Measurements from ENCODE around the gene AGAP1. TPM values are rescaled to one million over a fixed set of nuclear protein-coding genes. Genes with fewer than 3 reads are reported as not detected.
"Not testable (repeated sequence)": the region's sequence is repeated elsewhere in the genome, so short reads cannot be mapped to it uniquely, and the experiment has no call there.

AGAP1 gene
- total RNA-seq, 2 experiments from 2014 or later = 0.89 to 0.97 TPM

GRCh38 chr2:235940330-235940729 lies 446.5 kb downstream of the AGAP1 start:
- peaks cover 3% of the 10 kb centered on the region for H3K27me3 Mint-ChIP-seq
- H3K27ac Mint-ChIP-seq = no peak overlapping the region
- ChIA-PET CTCF (interaction anchor here (0.6 kb wide), 1 partner anchor 12 kb away, joined by 3 read pairs; no protein-coding TSS in a partner anchor), POLR2A (no interaction called here)
- H3K4me1 Mint-ChIP-seq = no peaks in the 10 kb centered on the region
- no peaks in the 10 kb centered on the region for H3K36me3 Mint-ChIP-seq (ENCODE audit: low read depth)
- no peak for DNase-seq
- peaks cover 11% of the 10 kb centered on the region for H3K9me3 Mint-ChIP-seq
- H3K4me3 Mint-ChIP-seq = no peak overlapping the region

- peaks cover 3% of the 10 kb centered on the region for H3K4me1 Mint-ChIP-seq
- CTCF ChIA-PET = no interaction called here
- H3K27ac Mint-ChIP-seq = no peak overlapping the region
- H3K36me3 Mint-ChIP-seq (ENCODE audit: low read depth) = no peaks in the 10 kb centered on the region
- peaks cover 16% of the 10 kb centered on the region for H3K27me3 Mint-ChIP-seq
- no peak for DNase-seq
- POLR2A ChIA-PET = no interaction called here
- H3K4me3 Mint-ChIP-seq = no peak overlapping the region
- no peaks in the 10 kb centered on the region for H3K9me3 Mint-ChIP-seq
These were observed 450.7 kb downstream of the AGAP1 start for GRCh38 chr2:235944591-235944990.

GRCh38 chr2:235945608-235946140 lies 451.8 kb downstream of the AGAP1 start:
- peaks cover 23% of the 10 kb centered on the region for H3K27me3 Mint-ChIP-seq
- H3K27ac Mint-ChIP-seq = no peak overlapping the region
- H3K36me3 Mint-ChIP-seq (ENCODE audit: low read depth) = no peaks in the 10 kb centered on the region
- POLR2A ChIA-PET = interaction anchor here (0.7 kb wide), 1 partner anchor 149 kb away, joined by 5 read pairs; no protein-coding TSS in a partner anchor
- H3K9me3 Mint-ChIP-seq = no peaks in the 10 kb centered on the region
- peaks cover 3% of the 10 kb centered on the region for H3K4me1 Mint-ChIP-seq
- no peak for DNase-seq
- H3K4me3 Mint-ChIP-seq = no peak overlapping the region
- CTCF ChIA-PET = interaction anchor here (0.6 kb wide), 1 partner anchor 14 kb away, joined by 4 read pairs; no protein-coding TSS in a partner anchor

- Mint-ChIP-seq H3K27ac (no peak overlapping the region), H3K9me3 (no peaks in the 10 kb centered on the region), H3K4me1 (peaks cover 9% of the 10 kb centered on the region), H3K36me3 (ENCODE audit: low read depth) (no peaks in the 10 kb centered on the region), H3K4me3 (no peak overlapping the region), H3K27me3 (peaks cover 27% of the 10 kb centered on the region)
- POLR2A ChIA-PET = no interaction called here
- CTCF ChIA-PET = no interaction called here
- DNase-seq = no peak
These were observed 452.7 kb downstream of the AGAP1 start for GRCh38 chr2:235946590-235946989.

GRCh38 chr2:235947055-235947454 lies 453.2 kb downstream of the AGAP1 start:
- H3K4me3 Mint-ChIP-seq; POLR2A ChIA-PET; DNase-seq; H3K9me3 Mint-ChIP-seq; H3K27ac Mint-ChIP-seq; H3K36me3 Mint-ChIP-seq (ENCODE audit: low read depth); CTCF ChIA-PET: not testable (repeated sequence)
- H3K27me3 Mint-ChIP-seq = peaks cover 26% of the 10 kb centered on the region
- peaks cover 14% of the 10 kb centered on the region for H3K4me1 Mint-ChIP-seq

- peaks cover 19% of the 10 kb centered on the region for H3K4me1 Mint-ChIP-seq
- H3K27me3 Mint-ChIP-seq = peaks cover 38% of the 10 kb centered on the region
- no peaks in the 10 kb centered on the region for H3K36me3 Mint-ChIP-seq (ENCODE audit: low read depth)
- POLR2A ChIA-PET = no interaction called here
- DNase-seq = no peak
- no peak overlapping the region for H3K27ac Mint-ChIP-seq
- H3K4me3 Mint-ChIP-seq = no peak overlapping the region
- no peaks in the 10 kb centered on the region for H3K9me3 Mint-ChIP-seq
- CTCF ChIA-PET = no interaction called here
These were observed 456.0 kb downstream of the AGAP1 start for GRCh38 chr2:235949567-235950472.

GRCh38 chr2:235950473-235950809 lies 456.6 kb downstream of the AGAP1 start:
- DNase-seq = no peak
- CTCF ChIA-PET = no interaction called here

GRCh38 chr2:235951493-235951892 lies 457.6 kb downstream of the AGAP1 start:
- CTCF ChIA-PET = no interaction called here
- H3K27ac Mint-ChIP-seq = no peak overlapping the region
- POLR2A ChIA-PET = no interaction called here
- peaks cover 47% of the 10 kb centered on the region for H3K27me3 Mint-ChIP-seq
- peaks cover 17% of the 10 kb centered on the region for H3K4me1 Mint-ChIP-seq
- no peak overlapping the region for H3K4me3 Mint-ChIP-seq
- no peaks in the 10 kb centered on the region for H3K36me3 Mint-ChIP-seq (ENCODE audit: low read depth)
- no peaks in the 10 kb centered on the region for H3K9me3 Mint-ChIP-seq
- no peak for DNase-seq

More at GRCh38 chr2:235950473-235950809, 456.6 kb downstream of the AGAP1 start:
- POLR2A ChIA-PET = no interaction called here
- peaks cover 44% of the 10 kb centered on the region for H3K27me3 Mint-ChIP-seq
- H3K4me3 Mint-ChIP-seq = no peak overlapping the region
- no peaks in the 10 kb centered on the region for H3K9me3 Mint-ChIP-seq
- no peaks in the 10 kb centered on the region for H3K36me3 Mint-ChIP-seq (ENCODE audit: low read depth)
- H3K27ac Mint-ChIP-seq = no peak overlapping the region
- peaks cover 19% of the 10 kb centered on the region for H3K4me1 Mint-ChIP-seq

- peaks cover 17% of the 10 kb centered on the region for H3K4me1 Mint-ChIP-seq
- DNase-seq = peak; percentile 73
- peaks cover 46% of the 10 kb centered on the region for H3K27me3 Mint-ChIP-seq
- CTCF ChIA-PET = interaction anchor here (0.7 kb wide), 1 partner anchor 11 kb away, joined by 3 read pairs; no protein-coding TSS in a partner anchor
- H3K27ac Mint-ChIP-seq = no peak overlapping the region
- POLR2A ChIA-PET = no interaction called here
- H3K4me3 Mint-ChIP-seq = no peak overlapping the region
- H3K36me3 Mint-ChIP-seq (ENCODE audit: low read depth) = no peaks in the 10 kb centered on the region
- H3K9me3 Mint-ChIP-seq = no peaks in the 10 kb centered on the region
These were observed 458.1 kb downstream of the AGAP1 start for GRCh38 chr2:235951982-235952381.

GRCh38 chr2:235952714-235953113 lies 458.9 kb downstream of the AGAP1 start:
- no peak for DNase-seq
- Mint-ChIP-seq H3K27ac (no peak overlapping the region), H3K4me3 (no peak overlapping the region), H3K27me3 (peaks cover 43% of the 10 kb centered on the region), H3K9me3 (no peaks in the 10 kb centered on the region), H3K36me3 (ENCODE audit: low read depth) (no peaks in the 10 kb centered on the region), H3K4me1 (peaks cover 17% of the 10 kb centered on the region)
- ChIA-PET CTCF (interaction anchor here (0.7 kb wide), 1 partner anchor 12 kb away, joined by 3 read pairs; no protein-coding TSS in a partner anchor), POLR2A (no interaction called here)

GRCh38 chr2:235954281-235954680 lies 460.4 kb downstream of the AGAP1 start:
- Mint-ChIP-seq H3K27ac (no peak overlapping the region), H3K4me1 (peaks cover 17% of the 10 kb centered on the region), H3K36me3 (ENCODE audit: low read depth) (no peaks in the 10 kb centered on the region), H3K9me3 (no peaks in the 10 kb centered on the region), H3K4me3 (no peak overlapping the region), H3K27me3 (peaks cover 42% of the 10 kb centered on the region)
- ChIA-PET POLR2A (no interaction called here), CTCF (interaction anchor here (0.7 kb wide), 1 partner anchor 15 kb away, joined by 5 read pairs; no protein-coding TSS in a partner anchor)
- DNase-seq = no peak

GRCh38 chr2:235954888-235955480 lies 461.1 kb downstream of the AGAP1 start:
- Mint-ChIP-seq H3K36me3 (ENCODE audit: low read depth) (no peaks in the 10 kb centered on the region), H3K4me3 (no peak overlapping the region), H3K9me3 (no peaks in the 10 kb centered on the region), H3K27ac (no peak overlapping the region), H3K4me1 (peaks cover 17% of the 10 kb centered on the region), H3K27me3 (peaks cover 35% of the 10 kb centered on the region)
- ChIA-PET CTCF (interaction anchor here (0.7 kb wide), 1 partner anchor 16 kb away, joined by 5 read pairs; no protein-coding TSS in a partner anchor), POLR2A (no interaction called here)
- DNase-seq = no peak

- Mint-ChIP-seq H3K27me3 (peaks cover 31% of the 10 kb centered on the region), H3K36me3 (ENCODE audit: low read depth) (no peaks in the 10 kb centered on the region), H3K4me3 (no peak overlapping the region), H3K9me3 (no peaks in the 10 kb centered on the region), H3K4me1 (peaks cover 17% of the 10 kb centered on the region), H3K27ac (no peak overlapping the region)
- DNase-seq = no peak
- ChIA-PET CTCF (no interaction called here), POLR2A (no interaction called here)
These were observed 461.8 kb downstream of the AGAP1 start for GRCh38 chr2:235955664-235956063.
